Measurements from ENCODE around the gene TAF1.
"Not testable (repeated sequence)": the region's sequence is repeated elsewhere in the genome, so short reads cannot be mapped to it uniquely, and the experiment has no call there.

TAF1 gene

GRCh38 chrX:71504346-71504745, 138.2 kb downstream of the TAF1 start:
- no peak for DNase-seq (ENCODE audit: low read depth)

DNA sequence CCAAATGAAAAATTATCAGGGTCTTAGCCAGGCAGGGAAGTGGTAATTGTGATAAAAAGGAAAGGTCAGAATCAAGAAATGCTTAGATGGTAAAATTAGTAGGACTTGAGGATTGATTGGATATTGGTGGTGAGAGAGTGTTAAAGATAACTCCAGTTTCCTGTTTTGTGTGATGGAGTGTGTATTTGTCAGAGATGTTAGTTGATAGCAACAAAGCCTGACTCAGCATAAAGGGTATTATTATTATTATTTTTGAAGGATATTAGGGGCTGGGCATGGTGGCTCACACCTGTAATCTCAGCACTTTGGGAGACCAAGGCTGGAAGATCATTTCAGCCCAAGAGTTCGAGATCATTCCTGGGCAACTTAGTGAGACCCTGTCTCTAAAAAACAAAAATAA, 143.1 kb downstream of the TAF1 start:
- no peak for DNase-seq (ENCODE audit: low read depth)

- no peak for DNase-seq (ENCODE audit: low read depth)
These were observed 144.0 kb downstream of the TAF1 start for GRCh38 chrX:71510161-71510560.

DNA sequence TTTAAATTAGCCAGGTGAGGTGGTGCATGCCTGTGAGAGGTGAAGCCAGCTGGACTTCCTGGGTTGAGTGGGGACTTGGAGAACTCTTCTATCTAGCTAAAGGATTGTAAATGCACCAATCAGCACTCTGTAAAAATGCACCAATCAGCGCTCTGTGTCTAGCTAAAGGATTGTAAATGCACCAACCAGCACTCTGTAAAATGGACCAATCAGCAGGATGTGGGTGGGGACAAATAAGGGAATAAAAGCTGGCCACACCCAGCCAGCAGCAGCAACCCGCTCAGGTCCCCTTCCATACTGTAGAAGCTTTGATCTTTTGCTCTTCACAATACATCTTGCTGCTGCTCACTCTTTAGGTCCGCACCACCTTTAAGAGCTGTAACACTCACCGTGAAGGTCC, 147.6 kb downstream of the TAF1 start:
- not testable (repeated sequence) for DNase-seq (ENCODE audit: low read depth)

DNA sequence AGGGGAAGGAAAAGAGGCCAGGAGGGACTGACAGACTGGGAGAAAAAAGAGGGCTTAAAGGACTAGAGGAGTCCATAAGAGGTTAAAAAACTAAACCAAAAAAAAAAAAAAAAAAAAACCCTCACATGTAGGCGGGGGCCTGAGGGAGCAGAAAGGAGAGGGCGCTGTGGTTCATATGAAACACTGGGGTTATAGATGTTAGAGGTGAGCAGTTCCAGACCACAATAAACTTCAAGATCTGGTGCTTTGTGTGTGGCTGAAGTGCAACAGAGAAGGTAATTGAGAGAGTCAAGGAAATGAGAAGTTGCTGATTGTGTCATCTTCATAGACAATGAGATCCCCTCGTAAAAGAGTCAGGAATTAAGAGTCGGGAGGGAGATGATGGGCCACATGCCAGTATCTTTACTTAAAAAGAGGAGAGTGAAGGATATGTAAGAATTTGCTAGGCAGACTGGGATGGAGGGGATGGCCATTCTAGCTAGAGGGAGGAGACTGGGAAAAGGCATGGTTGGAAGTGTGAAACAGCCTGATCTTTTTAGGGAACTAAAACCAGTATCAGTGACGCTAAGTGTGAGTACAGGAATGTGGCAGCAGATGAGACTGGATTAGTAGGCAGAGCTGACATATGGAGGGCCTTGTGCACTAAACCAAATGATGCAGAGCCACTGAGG, 148.3 kb downstream of the TAF1 start:
- DNase-seq (ENCODE audit: low read depth): no peak

DNA sequence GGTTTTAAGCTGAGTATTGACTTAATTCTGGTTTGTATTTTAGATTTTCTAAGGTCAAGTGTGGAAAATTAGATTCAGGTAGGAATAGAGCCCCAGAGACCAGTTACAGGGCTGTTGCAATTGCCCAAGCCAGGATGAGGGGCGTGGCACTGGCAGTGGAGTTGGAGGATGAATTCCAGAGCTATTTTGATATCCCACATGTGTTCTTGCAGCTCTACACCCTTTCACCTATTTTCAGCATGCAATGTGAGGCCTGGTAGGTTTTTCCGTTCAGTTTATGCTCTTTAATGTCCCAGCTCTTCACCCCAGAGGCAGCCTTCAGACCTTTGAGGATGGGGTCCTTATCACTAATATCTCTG, 148.9 kb downstream of the TAF1 start:
- DNase-seq (ENCODE audit: low read depth): no peak

All from CMK (cell line).